LHCN-M2 (cell line): ENCODE results near the gene KCNB1. TPM values are rescaled to one million over a fixed set of nuclear protein-coding genes. Genes with fewer than 3 reads are reported as not detected.

ENCODE experiments used
- DNase-seq: peaks from one replicate; pipeline ENCODE4 v3.0.0-alpha.2; 2012; ENCODE audit warnings: low read depth
- polyA plus RNA-seq: library from polyadenylated mRNA; unstranded; fragments of >200 nt; gene quantifications from one replicate; pipeline ENCODE4 v1.2.1, GENCODE V29; 2012; ENCODE audit warnings: missing spikeins
- total RNA-seq: library from RNA; depleted of rRNA; stranded (reverse); fragments of >200 nt; gene quantifications from 2 replicates; pipeline ENCODE4 v1.2.3, GENCODE V29; 2014; rRNA removed

The KCNB1 gene
- 0.19 and 0.40 TPM in 2 replicates for total RNA-seq
- polyA plus RNA-seq, result 3.4 TPM

DNA sequence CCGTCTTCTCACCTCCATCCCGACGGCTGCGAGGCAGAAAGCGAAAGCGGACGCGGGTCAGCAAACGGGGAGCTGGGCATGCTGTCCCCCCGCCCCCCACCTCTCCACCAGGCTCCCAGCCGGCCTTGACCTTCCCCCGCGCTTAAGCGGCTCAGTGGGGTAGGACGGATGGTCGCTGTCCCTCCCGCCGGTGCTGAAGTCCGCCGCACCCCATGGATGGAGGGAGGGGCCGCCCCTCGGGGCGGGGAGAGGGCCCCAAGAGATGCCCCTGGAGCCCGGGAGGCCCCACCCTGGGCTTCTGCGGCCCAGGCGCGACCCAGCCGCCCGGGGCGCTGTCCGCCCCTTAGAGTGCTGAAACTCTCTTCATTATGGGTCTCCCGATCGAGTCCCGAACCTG is at the start of gene KCNB1:
KCNB1 (minus strand) TSS at position 48 of the 397 bp plus-strand sequence. CDS start 188 bp downstream, outside the sequence.
- DNase-seq, result peak; percentile 54

DNA sequence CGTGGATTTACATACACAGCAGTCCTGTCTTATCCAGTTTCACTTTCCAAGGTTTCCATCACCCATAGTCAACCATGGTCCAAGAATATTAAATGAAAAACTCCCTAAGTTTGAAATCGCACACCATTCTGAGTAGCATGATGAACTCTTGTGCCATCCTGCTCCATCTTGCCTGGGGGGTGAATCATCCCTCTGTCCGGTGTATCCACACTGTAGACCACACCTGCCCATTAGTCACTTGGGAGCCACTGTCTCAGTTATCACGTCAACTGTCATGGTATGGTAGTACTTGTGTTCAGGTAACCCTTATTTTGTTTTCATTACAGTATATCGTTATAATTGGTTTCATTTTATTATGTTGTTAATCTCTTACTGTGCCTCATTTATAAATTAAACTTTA is 47.0 kb upstream of the KCNB1 start:
- DNase-seq, result peak; percentile 19

DNA sequence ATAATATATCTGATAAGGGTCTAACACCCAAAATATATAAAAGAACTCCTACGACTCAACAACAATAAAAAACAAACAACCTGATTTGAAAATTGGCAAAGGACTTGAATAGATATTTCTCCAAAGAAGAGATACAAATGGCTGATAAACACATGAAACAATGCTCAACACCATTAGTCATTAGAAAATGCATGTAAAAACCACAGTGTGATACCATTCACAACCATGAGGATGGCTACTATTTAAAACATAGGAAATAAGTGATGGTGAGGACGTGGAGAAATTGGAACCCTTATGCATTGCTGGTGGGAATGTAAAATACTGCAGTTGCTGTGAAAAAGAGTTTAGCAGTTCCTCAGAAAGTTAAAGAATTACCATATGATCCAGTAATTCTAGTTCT is 44.1 kb upstream of the KCNB1 start:
- peak; percentile 21 for DNase-seq

- DNase-seq, result peak; percentile 50
Observed at GRCh38 chr20:49526056-49526455, 43.6 kb upstream of the KCNB1 start.

DNA sequence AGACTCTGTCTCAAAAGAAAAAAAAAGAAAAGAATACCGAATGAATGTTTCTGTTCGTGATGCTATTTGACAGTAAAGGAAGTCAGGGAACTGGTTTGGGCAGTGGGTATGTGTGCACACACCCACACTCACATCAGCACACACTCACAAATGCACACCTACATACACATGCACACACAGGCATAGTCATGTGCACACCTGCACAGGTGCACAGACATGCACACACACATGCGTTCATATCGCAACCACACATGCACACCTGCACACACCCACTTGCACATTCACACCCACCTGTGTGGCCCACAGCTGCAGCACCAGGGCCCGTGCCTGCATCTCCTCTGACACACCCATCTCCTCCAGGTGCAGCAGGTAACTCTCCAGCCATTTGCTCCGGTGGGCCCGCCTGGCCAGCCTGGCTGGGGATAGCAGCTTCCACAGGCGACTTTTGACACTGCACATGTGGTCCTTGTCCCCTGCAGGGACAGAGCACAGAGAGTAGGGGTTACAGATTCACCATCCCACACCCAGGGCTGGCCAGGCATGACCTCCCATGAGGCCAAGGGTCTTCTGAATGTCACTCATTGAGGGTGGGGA is 41.4 kb upstream of the KCNB1 start:
- DNase-seq, result no peak

- DNase-seq, result no peak
Observed at GRCh38 chr20:49521356-49521755, 38.9 kb upstream of the KCNB1 start.

DNA sequence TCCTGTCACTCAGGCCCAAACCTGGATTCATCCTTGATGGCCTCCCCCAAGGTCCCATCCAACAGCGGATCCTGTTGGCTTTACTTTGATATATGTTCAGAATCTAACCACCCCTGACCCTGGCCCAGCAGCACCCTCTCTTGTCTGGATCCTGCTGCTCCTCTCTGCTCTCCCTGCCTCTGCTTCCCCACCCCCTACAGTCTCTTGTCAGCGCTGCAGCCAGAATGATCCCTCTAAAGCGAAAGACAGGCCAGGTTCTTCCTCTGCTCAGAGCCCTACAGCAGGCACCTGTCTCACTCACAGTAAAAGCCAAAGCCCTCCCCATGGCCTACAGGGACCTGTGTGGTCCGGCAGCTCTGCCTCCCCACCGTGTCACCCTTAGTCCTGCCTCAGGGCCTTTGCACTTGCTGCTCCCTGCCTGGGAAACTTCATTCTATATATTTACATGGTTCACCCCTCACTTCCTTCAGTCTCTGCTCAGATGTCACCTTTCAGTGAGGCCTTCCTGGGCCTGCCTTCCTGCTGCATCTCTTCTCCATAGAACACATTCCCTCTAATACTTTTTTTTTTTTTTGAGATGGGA is 37.4 kb upstream of the KCNB1 start:
- no peak for DNase-seq

DNA sequence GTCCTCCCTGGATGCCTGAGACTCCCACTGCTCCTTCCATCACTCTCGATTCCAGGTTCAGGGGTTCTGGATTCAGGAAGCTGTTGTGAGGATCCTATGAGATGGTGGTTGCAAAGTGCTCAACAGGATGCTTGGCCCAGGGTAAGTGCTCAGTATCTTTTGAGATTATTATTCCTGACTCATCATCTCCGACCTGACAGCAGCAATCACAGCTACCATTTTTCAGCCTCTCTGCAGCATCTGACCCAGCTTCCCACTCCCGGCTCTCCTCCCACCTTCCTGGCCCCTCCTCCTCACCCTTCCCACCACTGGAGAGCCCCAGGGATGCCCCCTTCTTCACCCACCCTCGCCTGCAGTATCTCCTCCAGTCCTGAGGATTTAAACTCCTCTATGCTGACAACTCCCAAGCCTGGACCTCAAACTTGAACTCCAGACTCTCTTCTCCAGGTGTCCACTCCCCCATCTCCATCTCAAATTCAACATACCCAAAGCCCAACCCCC is 36.8 kb upstream of the KCNB1 start:
- no peak for DNase-seq

- DNase-seq, result no peak
Observed at GRCh38 chr20:49518576-49518975, 36.1 kb upstream of the KCNB1 start.

DNA sequence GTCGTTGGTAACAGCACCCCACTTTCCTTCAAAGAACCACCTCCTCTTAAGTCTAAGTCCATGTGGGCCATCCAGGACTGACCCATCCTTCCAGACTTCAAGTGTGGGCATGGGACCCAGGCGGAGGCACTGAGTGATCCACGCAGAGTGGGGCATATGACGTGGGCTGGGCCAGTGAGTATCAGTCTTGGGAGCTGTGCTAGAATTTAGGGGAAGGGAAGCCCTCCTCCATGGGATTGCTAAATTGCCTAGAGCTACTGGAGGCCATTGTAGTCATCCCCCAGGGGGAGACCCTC is 35.3 kb upstream of the KCNB1 start:
- DNase-seq, result no peak

- DNase-seq, result no peak
Observed at GRCh38 chr20:49516916-49517804, 34.7 kb upstream of the KCNB1 start.

DNA sequence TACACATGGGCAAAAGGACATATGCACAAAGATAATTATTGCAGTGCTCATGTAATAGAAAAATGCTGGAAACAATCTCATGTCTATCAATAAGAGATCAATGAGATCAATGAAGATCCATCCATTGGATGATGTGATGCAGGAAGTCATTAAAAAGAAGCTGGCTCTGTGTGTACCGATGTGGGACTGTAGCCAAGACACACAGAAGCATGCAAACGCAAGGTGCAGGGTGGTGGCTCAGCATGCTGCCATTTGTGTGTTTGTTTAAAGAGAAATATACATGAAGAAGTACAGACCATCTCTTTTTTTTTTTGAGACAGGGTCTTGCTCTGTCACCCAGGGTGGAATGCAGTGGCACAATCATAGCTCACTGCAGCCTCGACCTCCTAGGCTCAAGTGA is 33.1 kb upstream of the KCNB1 start:
- no peak for DNase-seq

DNA sequence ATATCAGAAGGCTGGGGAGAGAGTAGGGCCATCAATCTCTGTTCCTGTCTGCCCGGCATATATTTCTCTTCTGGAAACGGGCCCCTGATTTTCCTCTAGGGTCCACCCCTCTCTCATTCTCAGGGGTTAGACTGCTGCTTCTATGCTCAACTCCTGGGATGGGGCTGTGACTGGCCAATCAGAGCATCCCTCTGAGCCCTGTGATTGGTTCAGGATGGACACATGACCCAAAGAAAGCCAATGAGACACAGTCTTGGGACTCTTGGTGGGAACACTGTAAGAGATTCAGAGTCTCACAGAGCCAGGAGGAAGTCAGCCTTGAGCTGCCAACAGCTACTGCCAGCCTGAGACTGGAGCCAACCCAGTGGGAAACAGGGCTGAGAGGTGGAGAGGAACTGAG is 31.0 kb upstream of the KCNB1 start:
- DNase-seq, result no peak

DNA sequence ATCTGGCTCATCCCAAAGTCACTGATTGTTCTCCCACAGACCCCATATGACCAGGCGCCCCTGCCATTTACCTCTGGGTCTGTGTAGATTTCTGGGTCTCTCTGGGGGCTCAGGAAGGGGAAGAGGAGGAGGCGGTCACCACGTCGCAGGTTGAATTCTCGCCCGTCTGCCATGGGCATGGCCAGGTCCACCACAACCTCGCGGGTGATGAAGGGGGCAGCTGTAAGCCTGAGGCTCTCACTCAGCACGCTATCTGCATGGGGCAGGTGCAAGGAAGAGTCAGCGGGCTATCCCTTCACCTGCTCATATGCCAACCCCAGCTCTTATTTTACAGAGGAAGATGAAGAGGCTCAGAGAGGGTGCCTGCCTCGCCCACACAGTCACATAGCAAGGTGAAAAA is 30.5 kb upstream of the KCNB1 start:
- no peak for DNase-seq

DNA sequence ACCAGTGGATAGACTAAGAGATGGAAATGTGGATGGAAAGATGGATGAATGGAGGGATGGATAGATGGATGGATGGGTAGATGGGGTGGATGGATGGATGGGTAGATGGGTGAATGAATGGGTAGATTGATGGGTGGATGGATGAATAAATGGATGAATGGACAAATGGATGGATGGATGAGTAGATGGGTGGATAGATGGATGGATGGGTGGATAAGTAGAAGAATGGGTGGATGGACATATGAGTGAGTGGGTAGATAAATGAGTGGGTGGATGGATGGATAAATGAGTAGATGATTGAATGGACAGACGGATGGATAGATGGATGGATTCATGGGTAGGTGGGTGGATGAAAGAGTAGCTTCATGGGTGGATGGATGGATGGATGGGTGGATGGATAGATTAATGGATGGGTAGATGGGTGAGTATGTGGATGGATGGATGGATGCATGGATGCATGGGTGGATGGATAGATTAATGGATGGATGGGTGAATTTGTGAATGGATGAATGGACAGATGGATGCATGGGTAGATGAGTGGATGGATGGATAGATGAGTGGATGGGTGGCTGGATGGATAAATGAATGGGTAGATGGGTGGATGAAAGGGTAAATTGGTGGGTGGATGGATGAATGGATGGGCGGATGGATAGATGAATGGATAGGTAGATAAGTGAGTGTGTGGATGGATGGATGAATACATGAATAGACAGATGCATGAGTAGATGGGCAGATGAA is 29.5 kb upstream of the KCNB1 start:
- DNase-seq, result no peak

DNA sequence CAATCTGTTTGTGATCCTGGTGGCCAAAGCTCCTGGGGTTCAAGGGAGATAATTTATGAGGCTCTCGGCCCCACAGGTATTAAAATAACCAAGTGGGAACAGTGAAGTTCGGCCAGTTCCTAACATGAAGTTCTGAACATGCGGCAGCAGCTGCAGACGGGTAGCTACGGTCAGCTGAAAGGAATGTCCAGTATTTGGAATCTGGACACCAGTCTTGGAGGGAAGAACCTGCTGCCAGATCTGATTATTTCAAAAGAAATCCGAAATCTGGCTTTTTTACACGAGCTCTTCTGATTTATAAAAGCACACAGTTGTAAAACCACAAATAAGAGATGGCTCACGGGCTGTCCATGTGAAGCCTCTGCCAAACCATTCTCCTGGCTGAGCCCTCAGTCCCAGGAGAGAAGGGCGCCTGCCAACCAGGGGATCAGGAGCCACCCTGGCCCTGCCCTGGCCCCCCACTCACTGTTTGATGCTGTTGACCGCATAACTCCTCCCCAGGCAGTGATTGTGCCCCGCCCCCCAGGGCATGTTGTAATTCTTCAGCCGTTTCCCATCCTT is 28.2 kb upstream of the KCNB1 start:
- DNase-seq, result peak; percentile 98

GRCh38 chr20:49508435-49509199 is 26.1 kb upstream of the KCNB1 start:
- peak; percentile 58 for DNase-seq

- DNase-seq, result no peak
Observed at GRCh38 chr20:49507741-49508434, 25.4 kb upstream of the KCNB1 start.

- DNase-seq, result peak; percentile 40
Observed at GRCh38 chr20:49505518-49505917, 23.1 kb upstream of the KCNB1 start.

GRCh38 chr20:49503176-49503575 is 20.7 kb upstream of the KCNB1 start:
- DNase-seq, result no peak
